HCT116 (cell line): Measurements from ENCODE around the gene GSAP. TPM values are rescaled to one million over a fixed set of nuclear protein-coding genes. Genes with fewer than 3 reads are reported as not detected.

Experiments used
- ATAC-seq: fragments of 200-7000 bp; cut with Tn5 transposase; 2 replicates; pipeline ENCODE4 v1.9.1; 2020; ENCODE audit warnings: mild to moderate bottlenecking, moderate library complexity
- BruUV-seq: library from RNA; stranded (reverse); fragments of 400-500 nt; replicated peaks from 2 replicates; lab custom pipeline; 2021; lab: Mats Ljungman, UMichigan
- CTCF ChIA-PET: fragments of 300-600 bp; sonication (Branson Sonifier 250); formaldehyde crosslinking; loops from one replicate; lab custom pipeline; 2021; ENCODE audit warnings: antibody characterized with exemption; lab: Charles Lee
- POLR2A ChIA-PET: fragments of 300-600, 350-600 bp; sonication (Branson Sonifier 250); formaldehyde crosslinking; loops from one replicate; lab custom pipeline; 2021; ENCODE audit warnings: antibody characterized with exemption; lab: Charles Lee
- RAD21 ChIA-PET, 2 experiments: fragments of 300-600 bp; sonication (Branson Sonifier 250); formaldehyde crosslinking; loops; one replicate each; lab custom pipeline; 2023; ENCODE audit warnings: low total read pairs in 2 of 2; ENCODE audit not compliant: uncharacterized antibody in 2 of 2, unreplicated experiment in 2 of 2, low non-redundant PET in 1 of 2; lab: Charles Lee
- DNase-seq: peaks from one replicate; pipeline ENCODE4 v3.0.0-alpha.2; 2010; ENCODE audit warnings: low read depth, low spot score
- H2AFZ ChIP-seq: fragments of 200-600 bp; shearing (Covaris generic), sonication (generic); 2 replicates; pipeline ENCODE4 v1.6.1; 2017; ENCODE audit warnings: low read depth, mixed run types, mixed read lengths, antibody characterized with exemption, low read length; ENCODE audit not compliant: poor library complexity, severe bottlenecking
- H3K27ac ChIP-seq: 2 replicates; pipeline ENCODE4 v1.5.1; 2012; ENCODE audit warnings: low read depth, low read length
- H3K27me3 ChIP-seq: fragments of 200-600 bp; sonication (generic); 2 replicates; pipeline ENCODE4 v1.6.1; 2016; ENCODE audit warnings: mixed run types, low read length, mixed read lengths; ENCODE audit not compliant: insufficient read depth
- H3K36me3 ChIP-seq, 2 experiments: fragments of 200-500 bp in 1 of 2; fragments of 200-600 bp in 1 of 2; sonication (Bioruptor generic) in 1 of 2; sonication (generic) in 1 of 2; 2 replicates each; pipeline versions ENCODE4 v1.5.1 to v1.6.1; 2014 to 2016; ENCODE audit warnings: low read length in 2 of 2, inconsistent platforms in 1 of 2, mixed read lengths in 1 of 2, mixed run types in 1 of 2; ENCODE audit not compliant: insufficient read depth in 2 of 2, control insufficient read depth in 1 of 2
- H3K4me1 ChIP-seq, 2 experiments: fragments of 200-600 bp in 1 of 2; sonication (generic) in 1 of 2; 2 replicates each; pipeline versions ENCODE4 v1.5.1 to v1.6.1; 2012 to 2017; ENCODE audit warnings: low read length in 2 of 2, inconsistent platforms in 1 of 2, mild to moderate bottlenecking in 1 of 2, mixed read lengths in 1 of 2, mixed run types in 1 of 2, moderate library complexity in 1 of 2; ENCODE audit not compliant: insufficient read depth in 2 of 2, control insufficient read depth in 1 of 2
- H3K4me2 ChIP-seq: fragments of 200-600 bp; sonication (generic); 2 replicates; pipeline ENCODE4 v1.6.1; 2017; ENCODE audit warnings: mixed run types, low read length, mixed read lengths
- H3K4me3 ChIP-seq, 2 experiments: fragments of 200-600 bp in 1 of 2; sonication (generic) in 1 of 2; replicated peaks in 1 of 2; 2 replicates each; pipeline ENCODE4 v1.5.1; 2011 to 2016; ENCODE audit warnings: low read length in 2 of 2, control low read depth in 1 of 2, low read depth in 1 of 2, mild to moderate bottlenecking in 1 of 2, mixed read lengths in 1 of 2, mixed run types in 1 of 2
- H3K79me2 ChIP-seq: fragments of 200-600 bp; sonication (generic); 2 replicates; pipeline ENCODE4 v1.6.1; 2017; ENCODE audit warnings: mild to moderate bottlenecking, mixed run types, low read length, moderate library complexity, mixed read lengths; ENCODE audit not compliant: insufficient read depth
- H3K9ac ChIP-seq: fragments of 200-600 bp; sonication (generic); 2 replicates; pipeline ENCODE4 v1.6.1; 2016; ENCODE audit warnings: low read length, mixed read lengths
- H3K9me2 ChIP-seq: fragments of 200-600 bp; sonication (generic), shearing (Covaris generic); 2 replicates; pipeline ENCODE4 v1.6.1; 2017; ENCODE audit warnings: mixed run types, mild to moderate bottlenecking, moderate library complexity; ENCODE audit not compliant: insufficient read depth
- H3K9me3 ChIP-seq, 2 experiments: fragments of 200-500 bp in 1 of 2; fragments of 200-600 bp in 1 of 2; sonication (Bioruptor generic) in 1 of 2; sonication (generic) in 1 of 2; 2 replicates each; pipeline ENCODE4 v1.6.1; 2014 to 2017; ENCODE audit warnings: low read length in 2 of 2, mixed read lengths in 2 of 2, inconsistent platforms in 1 of 2, low read depth in 1 of 2, mild to moderate bottlenecking in 1 of 2, mixed run types in 1 of 2, moderate library complexity in 1 of 2; ENCODE audit not compliant: control insufficient read depth in 1 of 2, insufficient read depth in 1 of 2
- H4K20me1 ChIP-seq: fragments of 200-600 bp; sonication (generic), shearing (Covaris generic); 2 replicates; pipeline ENCODE4 v1.6.1; 2017; ENCODE audit warnings: mixed run types, mild to moderate bottlenecking, moderate library complexity; ENCODE audit not compliant: insufficient read depth
- ATF3 ChIP-seq: IDR thresholded peaks from 2 replicates; pipeline ENCODE4 v1.6.1; 2012
- CBX3 ChIP-seq: IDR thresholded peaks from 2 replicates; pipeline ENCODE4 v1.6.1; 2012; ENCODE audit warnings: low read depth
- CEBPB ChIP-seq: IDR thresholded peaks from 2 replicates; pipeline ENCODE4 v1.6.1; 2012; ENCODE audit warnings: low read depth
- EGR1 ChIP-seq: IDR thresholded peaks from 2 replicates; pipeline ENCODE4 v1.6.1; 2012; ENCODE audit warnings: low read depth
- ELF1 ChIP-seq: IDR thresholded peaks from 2 replicates; pipeline ENCODE4 v1.6.1; 2012; ENCODE audit warnings: low read depth, borderline replicate concordance
- EZH2 ChIP-seq: fragments of 200-600 bp; sonication (generic); IDR thresholded peaks from 2 replicates; pipeline ENCODE4 v1.6.1; 2017; ENCODE audit warnings: antibody characterized with exemption, mixed run types
- EZH2phosphoT487 ChIP-seq: fragments of 200-600 bp; IDR thresholded peaks from 2 replicates; pipeline ENCODE4 v1.6.1; 2018; ENCODE audit warnings: antibody characterized with exemption, borderline replicate concordance
- FOSL1 ChIP-seq: IDR thresholded peaks from 2 replicates; pipeline ENCODE4 v1.6.1; 2012; ENCODE audit warnings: low read depth
- JUND ChIP-seq: IDR thresholded peaks from 2 replicates; pipeline ENCODE4 v1.6.1; 2012
- MAX ChIP-seq: IDR thresholded peaks from 2 replicates; pipeline ENCODE4 v1.6.1; 2012
- POLR2AphosphoS5 ChIP-seq: IDR thresholded peaks from 2 replicates; pipeline ENCODE4 v1.6.1; 2011; ENCODE audit warnings: mild to moderate bottlenecking, low read depth, low read length, moderate library complexity
- RAD21 ChIP-seq: IDR thresholded peaks from 2 replicates; pipeline ENCODE4 v1.6.1; 2012; ENCODE audit warnings: low read depth, mild to moderate bottlenecking
- REST ChIP-seq: IDR thresholded peaks from 2 replicates; pipeline ENCODE4 v1.6.1; 2012; ENCODE audit warnings: low read depth
- SIN3A ChIP-seq: IDR thresholded peaks from 2 replicates; pipeline ENCODE4 v1.6.1; 2012; ENCODE audit warnings: low read depth
- SRF ChIP-seq: IDR thresholded peaks from 2 replicates; pipeline ENCODE4 v1.6.1; 2012; ENCODE audit warnings: low read depth
- TCF7L2 ChIP-seq: IDR thresholded peaks from 2 replicates; pipeline ENCODE4 v1.7.0; 2011; ENCODE audit warnings: borderline replicate concordance, inconsistent platforms; ENCODE audit not compliant: insufficient read depth, insufficient read length; ENCODE audit errors: extremely low read depth
- YY1 ChIP-seq: IDR thresholded peaks from 2 replicates; pipeline ENCODE4 v1.6.1; 2011; ENCODE audit warnings: low read length, low read depth, moderate library complexity, mild to moderate bottlenecking; ENCODE audit not compliant: insufficient replicate concordance; ENCODE audit errors: extremely low read depth
- ZNF274 ChIP-seq: fragments of 200-500 bp; sonication (Bioruptor generic); IDR thresholded peaks from 2 replicates; pipeline ENCODE4 v1.6.1; 2014; ENCODE audit warnings: mild to moderate bottlenecking, low read depth, low read length, inconsistent platforms
- intact Hi-C: fragments of 100-400 bp; cut with micrococcal nuclease; formaldehyde crosslinking; loops from 2 replicates; pipeline ENCODE4 v1.10.0; 2022
- total RNA-seq: library from RNA; stranded (reverse); gene quantifications from one replicate; pipeline ENCODE4 v1.2.1, GENCODE V29; 2021; ENCODE audit not compliant: unreplicated experiment
- TF ChIP-seq, protein P1 (sequence below): IDR thresholded peaks from 2 replicates; pipeline ENCODE4 v1.6.1; 2011; ENCODE audit warnings: mild to moderate bottlenecking, low read length, moderate library complexity; ENCODE audit not compliant: insufficient replicate concordance; ENCODE audit errors: extremely low read depth
- TF ChIP-seq, protein P2 (sequence below), 3 experiments: fragments of 200-600 bp in 1 of 3; sonication (generic) in 1 of 3; IDR thresholded peaks in 2 of 3; conservative IDR thresholded peaks in 1 of 3; 2 replicates each; pipeline ENCODE4 v1.5.1; 2012 to 2017; ENCODE audit warnings: low read depth in 2 of 3, low read length in 2 of 3, antibody characterized with exemption in 1 of 3, borderline replicate concordance in 1 of 3, control low read depth in 1 of 3, mild to moderate bottlenecking in 1 of 3, mixed read lengths in 1 of 3, mixed run types in 1 of 3, moderate library complexity in 1 of 3; ENCODE audit not compliant: insufficient read depth in 1 of 3

GSAP gene
- total RNA-seq, 1 experiment from 2014 or later = not detected

- Histone ChIP-seq H3K9me3 (no peaks in the 10 kb centered on the region), H3K27me3 (no peaks in the 10 kb centered on the region), H4K20me1 (no peaks in the 10 kb centered on the region), H2AFZ (no peak overlapping the region), H3K4me3 (no peak overlapping the region), H3K79me2 (no peaks in the 10 kb centered on the region), H3K27ac (no peak overlapping the region), H3K4me2 (no peak overlapping the region), H3K9me2 (no peaks in the 10 kb centered on the region), H3K9ac (no peak overlapping the region), H3K4me1 (no peaks in the 10 kb centered on the region), H3K36me3 (no peaks in the 10 kb centered on the region)
- intact Hi-C loops = no loop called here
- no peak for TF ChIP-seq EZH2phosphoT487
- no peak for TF ChIP-seq CBX3
- TF ChIP-seq CEBPB = no peak
- no peak for TF ChIP-seq MAX
- TF ChIP-seq SRF = no peak
- no peak for TF ChIP-seq RAD21
- no peak for TF ChIP-seq JUND
- TF ChIP-seq YY1 = no peak
- no peak for TF ChIP-seq FOSL1
- TF ChIP-seq TCF7L2 = no peak
- TF ChIP-seq, protein P1, sequence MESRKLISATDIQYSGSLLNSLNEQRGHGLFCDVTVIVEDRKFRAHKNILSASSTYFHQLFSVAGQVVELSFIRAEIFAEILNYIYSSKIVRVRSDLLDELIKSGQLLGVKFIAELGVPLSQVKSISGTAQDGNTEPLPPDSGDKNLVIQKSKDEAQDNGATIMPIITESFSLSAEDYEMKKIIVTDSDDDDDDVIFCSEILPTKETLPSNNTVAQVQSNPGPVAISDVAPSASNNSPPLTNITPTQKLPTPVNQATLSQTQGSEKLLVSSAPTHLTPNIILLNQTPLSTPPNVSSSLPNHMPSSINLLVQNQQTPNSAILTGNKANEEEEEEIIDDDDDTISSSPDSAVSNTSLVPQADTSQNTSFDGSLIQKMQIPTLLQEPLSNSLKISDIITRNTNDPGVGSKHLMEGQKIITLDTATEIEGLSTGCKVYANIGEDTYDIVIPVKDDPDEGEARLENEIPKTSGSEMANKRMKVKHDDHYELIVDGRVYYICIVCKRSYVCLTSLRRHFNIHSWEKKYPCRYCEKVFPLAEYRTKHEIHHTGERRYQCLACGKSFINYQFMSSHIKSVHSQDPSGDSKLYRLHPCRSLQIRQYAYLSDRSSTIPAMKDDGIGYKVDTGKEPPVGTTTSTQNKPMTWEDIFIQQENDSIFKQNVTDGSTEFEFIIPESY = no peak
- TF ChIP-seq EZH2 = no peak
- TF ChIP-seq EGR1 = no peak
- TF ChIP-seq SIN3A = no peak
- no peak for TF ChIP-seq ATF3
- TF ChIP-seq ELF1 = no peak
- TF ChIP-seq ZNF274 = no peak
- TF ChIP-seq REST = no peak
- no peak for TF ChIP-seq POLR2AphosphoS5
- TF ChIP-seq, protein P2, sequence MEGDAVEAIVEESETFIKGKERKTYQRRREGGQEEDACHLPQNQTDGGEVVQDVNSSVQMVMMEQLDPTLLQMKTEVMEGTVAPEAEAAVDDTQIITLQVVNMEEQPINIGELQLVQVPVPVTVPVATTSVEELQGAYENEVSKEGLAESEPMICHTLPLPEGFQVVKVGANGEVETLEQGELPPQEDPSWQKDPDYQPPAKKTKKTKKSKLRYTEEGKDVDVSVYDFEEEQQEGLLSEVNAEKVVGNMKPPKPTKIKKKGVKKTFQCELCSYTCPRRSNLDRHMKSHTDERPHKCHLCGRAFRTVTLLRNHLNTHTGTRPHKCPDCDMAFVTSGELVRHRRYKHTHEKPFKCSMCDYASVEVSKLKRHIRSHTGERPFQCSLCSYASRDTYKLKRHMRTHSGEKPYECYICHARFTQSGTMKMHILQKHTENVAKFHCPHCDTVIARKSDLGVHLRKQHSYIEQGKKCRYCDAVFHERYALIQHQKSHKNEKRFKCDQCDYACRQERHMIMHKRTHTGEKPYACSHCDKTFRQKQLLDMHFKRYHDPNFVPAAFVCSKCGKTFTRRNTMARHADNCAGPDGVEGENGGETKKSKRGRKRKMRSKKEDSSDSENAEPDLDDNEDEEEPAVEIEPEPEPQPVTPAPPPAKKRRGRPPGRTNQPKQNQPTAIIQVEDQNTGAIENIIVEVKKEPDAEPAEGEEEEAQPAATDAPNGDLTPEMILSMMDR (IDR thresholded peaks at IDR 0.05 in 2 of 3, conservative IDR thresholded peaks at IDR 0.05 in 1 of 3; ENCODE audit: borderline replicate concordance in 1 of 3, insufficient read depth in 1 of 3, low read depth in 2 of 3, low read length in 2 of 3) = no peak
- ChIA-PET POLR2A (no interaction called here), CTCF (no interaction called here), RAD21 (no interaction called here)
- DNase-seq = no peak
- BruUV-seq = no TSS peak
- no peak for ATAC-seq
These were observed 17.8 kb upstream of the GSAP start for GRCh38 chr7:77433901-77434300.
